Heart right ventricle (tissue), 16 donors: Measurements from ENCODE around the gene NF2. TPM values are rescaled to one million over a fixed set of nuclear protein-coding genes. Genes with fewer than 3 reads are reported as not detected.
A peak's percentile ranks its signal among the peaks of the same experiment; 100 is the strongest.
"Not testable (repeated sequence)": the region's sequence is repeated elsewhere in the genome, so short reads cannot be mapped to it uniquely, and the experiment has no call there.

ENCODE experiments used
- ATAC-seq, 8 donors: fragments of 200-7000 bp; cut with Tn5 transposase; one replicate each; pipeline ENCODE4 v1.9.1; 2020; ENCODE audit warnings: mild to moderate bottlenecking in 8 of 8, moderate library complexity in 8 of 8, moderate number of reproducible peaks in 1 of 8
- DNase-seq, 2 donors: peaks; one replicate each; pipeline ENCODE4 v3.0.0-alpha.2; 2020
- H3K27ac ChIP-seq, 10 donors: fragments of 200-600 bp; sonication (generic) in 2 of 10; one replicate each; pipeline versions ENCODE4 v1.5.0 to v1.8.0; 2020 to 2022; ENCODE audit warnings: mild to moderate bottlenecking in 3 of 10
- H3K27me3 ChIP-seq, 7 donors: fragments of 200-600 bp; one replicate each; pipeline ENCODE4 v1.8.0; 2021 to 2022; ENCODE audit warnings: mild to moderate bottlenecking in 2 of 7
- H3K36me3 ChIP-seq, 9 donors: fragments of 200-600 bp; sonication (generic) in 1 of 9; one replicate each; pipeline versions ENCODE4 v1.5.0 to v1.8.0; 2020 to 2022; ENCODE audit warnings: mild to moderate bottlenecking in 2 of 9
- H3K4me1 ChIP-seq, 9 donors: fragments of 200-600 bp; sonication (generic) in 1 of 9; one replicate each; pipeline versions ENCODE4 v1.5.0 to v1.8.0; 2020 to 2022; ENCODE audit warnings: mild to moderate bottlenecking in 4 of 9
- H3K4me3 ChIP-seq, 10 donors: fragments of 200-600 bp; sonication (generic) in 2 of 10; one replicate each; pipeline versions ENCODE4 v1.5.0 to v1.8.0; 2020 to 2022; ENCODE audit warnings: mild to moderate bottlenecking in 7 of 10, moderate library complexity in 2 of 10
- H3K9me3 ChIP-seq, 11 donors: fragments of 200-600 bp in 10 of 11; sonication (generic) in 2 of 11; one replicate each; pipeline versions ENCODE4 v1.5.0 to v1.8.0; 2013 to 2022; ENCODE audit warnings: mild to moderate bottlenecking in 2 of 11, control low read depth in 1 of 11, moderate library complexity in 1 of 11
- WGBS, 2 donors: extraction: QIAGEN DNeasy Blood & Tissue Kit; methylation state at CpG; one replicate each; pipeline ENCODE4 v1.1.7; 2013; ENCODE audit warnings: inconsistent platforms in 1 of 2; 5-methylcytosine and 5-hydroxymethylcytosine counted together
- intact Hi-C, 10 donors: fragments of 100-400 bp; cut with DNase I; formaldehyde crosslinking; loops; one replicate each; pipeline versions ENCODE4 v1.11.1 to v1.14.2; 2022
- polyA plus RNA-seq, 2 donors: library from polyadenylated mRNA; stranded (reverse); fragments of 200-250 nt; gene quantifications; one replicate each; pipeline ENCODE4 v1.2.3, GENCODE V29; 2013
- total RNA-seq, 10 donors: library from RNA; stranded (reverse); fragmentation: NEBNext Ultra II Directional in 3 of 10; extraction: Animal tissue kit (Norgen Biotek cat#: 25700) in 3 of 10; gene quantifications; one replicate each; pipeline versions ENCODE4 v1.2.1 to v1.2.4, GENCODE V29; 2021 to 2023
- TF ChIP-seq, protein P1 (sequence below), 9 donors: fragments of 200-600 bp; sonication (generic) in 2 of 9; IDR thresholded peaks; one replicate each; pipeline versions ENCODE4 v1.5.0 to v1.8.0; 2021 to 2022; ENCODE audit warnings: antibody characterized with exemption in 9 of 9, mild to moderate bottlenecking in 5 of 9, moderate library complexity in 1 of 9
- donor health status: Arrhythmogenic right ventricular cardiomyopathy.
- donor health status: ischemic (EF 13 %, LVEDD 7.1; RV severe dilation, severe dysfunction).
- donor health status: healthy with polysubstance abuse.
- donor health status: DM: no; HTN: yes; CAD: no.
- donor health status: DM: no; HTN: no; CAD: no.
- donor health status: ischemic (EF 25% LVEDD 6.9; RV normal size, moderate dysfunction).
- donor health status: ischemic (EF 25% LVEDD 5.7; RV mildly dilated, moderate dysfunction).
- donor health status: healthy.
- donor health status: DM: yes; HTN: yes; CAD: no.
- donor health status: Ischemic cardiomyopathy.
- donor health status: ischemic (EF 35%, LVEDD 5.7; RV mildly dilated, moderate dysfunction).
- donor health status: nonischemic (EF 11% LVEDD 7.7; RV severe dilation, severe dysfunction).
- donor health status: DM: yes; HTN: yes; CAD: no.
- donor health status: PGD.
- donor health status: ischemic (EF 29% LVEDD 5.4; RV normal size, mild dysfunction).
- donor health status: nonischemic (EF 23%, LVEDD 6.1; RV moderate dilation, normal function).

NF2 gene
- total and polyA plus RNA-seq, 12 donors, result 9.7 to 59.4 (median 43.8) TPM

DNA sequence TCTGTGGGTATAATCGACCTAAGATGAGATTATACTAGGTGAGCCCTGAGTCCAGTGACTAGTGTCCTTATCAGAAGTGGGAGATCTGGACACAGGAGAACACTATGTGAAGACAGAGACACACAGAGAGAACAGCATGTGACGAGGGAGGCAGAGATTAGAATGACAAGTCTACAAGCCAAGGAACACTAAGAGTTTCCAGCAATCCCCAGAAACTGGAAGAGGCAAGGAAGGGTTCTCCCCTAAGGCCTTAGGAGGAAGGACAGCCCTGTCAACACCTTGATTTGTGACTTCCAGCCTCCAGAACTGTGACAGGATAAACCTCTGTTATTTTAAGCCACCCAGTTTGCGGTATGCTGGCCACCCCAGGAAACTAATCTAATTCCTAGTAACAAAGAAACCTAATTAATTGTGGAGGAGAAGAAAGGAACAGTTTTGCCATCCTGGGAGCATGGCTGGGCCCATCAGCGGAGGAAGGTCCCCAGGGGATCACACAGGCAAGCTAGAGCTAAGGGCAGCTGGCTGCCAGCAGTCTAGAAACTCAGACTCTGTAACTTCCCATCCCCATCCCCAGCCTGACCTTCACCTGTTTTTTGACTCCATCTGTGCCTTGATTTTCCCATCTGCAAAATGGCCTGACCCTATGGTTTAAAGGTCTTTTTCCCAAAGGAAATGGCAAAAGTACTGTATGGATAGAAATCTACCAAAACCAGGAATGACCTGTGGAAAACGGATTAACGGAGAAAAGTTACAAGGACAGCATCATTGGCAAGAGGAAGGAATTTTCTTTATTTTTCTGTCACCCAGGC lies 39.6 kb upstream of the NF2 start:
- H3K9me3 ChIP-seq, result no peaks in the 10 kb centered on the region
- H3K27me3 ChIP-seq, result no peaks in the 10 kb centered on the region
- no peak overlapping the region for H3K4me3 ChIP-seq
- ATAC-seq (peak in 7 of 8 donors; percentile 22 to 90 (median 58)), DNase-seq (no peak)
- H3K4me1 ChIP-seq, result no peaks in the 10 kb centered on the region
- TF ChIP-seq, protein P1, sequence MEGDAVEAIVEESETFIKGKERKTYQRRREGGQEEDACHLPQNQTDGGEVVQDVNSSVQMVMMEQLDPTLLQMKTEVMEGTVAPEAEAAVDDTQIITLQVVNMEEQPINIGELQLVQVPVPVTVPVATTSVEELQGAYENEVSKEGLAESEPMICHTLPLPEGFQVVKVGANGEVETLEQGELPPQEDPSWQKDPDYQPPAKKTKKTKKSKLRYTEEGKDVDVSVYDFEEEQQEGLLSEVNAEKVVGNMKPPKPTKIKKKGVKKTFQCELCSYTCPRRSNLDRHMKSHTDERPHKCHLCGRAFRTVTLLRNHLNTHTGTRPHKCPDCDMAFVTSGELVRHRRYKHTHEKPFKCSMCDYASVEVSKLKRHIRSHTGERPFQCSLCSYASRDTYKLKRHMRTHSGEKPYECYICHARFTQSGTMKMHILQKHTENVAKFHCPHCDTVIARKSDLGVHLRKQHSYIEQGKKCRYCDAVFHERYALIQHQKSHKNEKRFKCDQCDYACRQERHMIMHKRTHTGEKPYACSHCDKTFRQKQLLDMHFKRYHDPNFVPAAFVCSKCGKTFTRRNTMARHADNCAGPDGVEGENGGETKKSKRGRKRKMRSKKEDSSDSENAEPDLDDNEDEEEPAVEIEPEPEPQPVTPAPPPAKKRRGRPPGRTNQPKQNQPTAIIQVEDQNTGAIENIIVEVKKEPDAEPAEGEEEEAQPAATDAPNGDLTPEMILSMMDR (IDR thresholded peaks at IDR 0.05), result no peak
- H3K27ac ChIP-seq, result no peak overlapping the region
- WGBS, 2 donors, result 56 to 71% methylated on average over 6 of the region's 6 CpGs
- intact Hi-C loops, result no loop called here
- peaks cover 0 to 76% (median 8%) of the 10 kb centered on the region in 9 donors for H3K36me3 ChIP-seq

DNA sequence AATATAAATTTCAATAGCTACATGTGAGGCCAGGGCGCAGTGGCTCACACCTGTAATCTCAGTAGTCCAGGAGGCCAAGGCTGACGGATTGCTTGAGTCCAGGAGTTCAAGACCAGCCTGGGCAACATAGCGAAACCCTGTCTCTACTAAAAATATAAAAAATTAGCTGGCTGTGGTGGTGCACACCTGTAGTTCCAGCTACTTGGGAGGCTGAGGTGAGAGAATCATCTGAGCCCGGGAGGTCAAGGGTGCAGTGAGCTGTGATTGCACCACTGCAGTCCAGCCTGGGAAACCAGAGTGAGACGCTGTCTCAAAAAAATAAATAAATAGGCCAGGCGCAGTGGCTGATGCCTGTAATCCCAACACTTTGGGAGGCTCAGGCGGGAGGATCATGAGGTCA lies 36.9 kb upstream of the NF2 start:
- H3K4me1 ChIP-seq, H3K9me3 ChIP-seq, H3K4me3 ChIP-seq, H3K27me3 ChIP-seq, DNase-seq, intact Hi-C loops, H3K27ac ChIP-seq, ATAC-seq: not testable (repeated sequence)
- 97 to 98% methylated on average over 7 of the region's 7 CpGs for WGBS, 2 donors
- H3K36me3 ChIP-seq, result peaks cover 0 to 69% (median 4%) of the 10 kb centered on the region in 9 donors

DNA sequence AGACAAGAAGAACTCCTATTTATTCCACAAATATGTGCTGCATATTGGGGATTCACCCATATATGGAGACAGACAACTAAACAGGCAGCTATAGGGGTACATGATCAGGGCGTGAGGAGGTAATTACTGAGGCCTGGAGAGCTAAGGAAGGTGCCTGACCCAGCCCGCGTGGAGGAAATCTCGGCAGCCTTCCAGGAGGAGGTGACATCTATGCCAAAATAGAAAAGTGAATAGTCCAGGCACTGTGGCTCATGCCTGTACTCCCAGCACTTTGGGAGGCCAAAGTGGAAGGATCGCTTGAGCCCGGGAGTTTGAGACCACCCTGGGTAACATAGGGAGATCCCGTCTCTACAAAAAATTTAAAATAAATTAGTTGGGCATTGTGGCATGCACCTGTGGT lies 36.1 kb upstream of the NF2 start:
- Histone ChIP-seq H3K4me3 (no peak overlapping the region), H3K36me3 (peaks cover 0 to 61% (median 0%) of the 10 kb centered on the region in 9 donors), H3K9me3 (no peaks in the 10 kb centered on the region), H3K27ac (no peak overlapping the region), H3K27me3 (no peaks in the 10 kb centered on the region), H3K4me1 (no peaks in the 10 kb centered on the region)
- ATAC-seq, result no peak
- DNase-seq, result no peak
- intact Hi-C loops, result no loop called here
- TF ChIP-seq, protein P1 (IDR thresholded peaks at IDR 0.05), result no peak
- 74 to 97% methylated on average over 7 of the region's 7 CpGs for WGBS, 2 donors

- Histone ChIP-seq H3K27ac (no peak overlapping the region), H3K27me3 (no peaks in the 10 kb centered on the region), H3K4me3 (no peak overlapping the region), H3K9me3 (no peaks in the 10 kb centered on the region), H3K4me1 (no peaks in the 10 kb centered on the region), H3K36me3 (peaks cover 0 to 55% (median 0%) of the 10 kb centered on the region in 9 donors)
- ATAC-seq (no peak), DNase-seq (no peak)
- intact Hi-C loops, result no loop called here
- TF ChIP-seq, protein P1 (IDR thresholded peaks at IDR 0.05), result no peak
- WGBS, 2 donors, result 86 to 90% methylated on average over 7 of the region's 7 CpGs
These were observed 34.3 kb upstream of the NF2 start for GRCh38 chr22:29569011-29569678.
